ENCODE results near the gene CCL22. TPM values are rescaled to one million over a fixed set of nuclear protein-coding genes. Genes with fewer than 3 reads are reported as not detected.

Gene CCL22
- total and polyA plus RNA-seq, 2 donors (not counting 3 experiments of a cell fraction or from before 2014, with no cell fraction given), result not detected

DNA sequence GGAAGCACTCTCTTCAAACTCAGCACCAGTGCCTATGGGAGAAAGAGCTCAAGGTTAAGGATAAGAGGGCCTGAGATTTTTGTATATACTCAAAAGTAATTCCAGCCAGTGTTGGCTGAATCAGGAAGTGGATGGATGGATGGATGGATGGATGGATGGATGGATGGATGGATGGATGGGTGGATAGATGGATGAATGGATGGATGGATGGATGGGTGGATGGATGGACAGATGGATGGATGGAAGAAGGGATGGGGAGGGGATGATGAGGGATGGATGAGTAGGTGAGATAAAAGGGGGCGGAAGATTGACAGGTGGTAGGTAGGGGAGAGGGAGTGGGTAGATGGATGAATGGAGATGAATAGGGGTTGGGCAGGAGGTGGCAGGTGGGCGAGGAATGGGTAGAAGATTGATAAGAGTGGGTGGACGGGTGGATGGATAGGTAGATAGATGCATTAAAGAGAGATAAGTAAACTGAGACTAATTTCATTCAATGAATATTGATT, 17.8 kb downstream of the CCL22 start:
- Histone ChIP-seq H3K36me3 (ENCODE audit: control insufficient read depth in 2 of 2, extremely low read depth in 1 of 2, insufficient read depth in 2 of 2, low read length in 2 of 2) (no peaks in the 10 kb centered on the region), H3K27ac (ENCODE audit: insufficient read depth, low read depth, low read length) (no peak overlapping the region), H3K9me3 (replicated peaks; ENCODE audit: control insufficient read depth, insufficient read depth, low read length) (no peaks in the 10 kb centered on the region), H3K9ac (replicated peaks; ENCODE audit: extremely low read depth, insufficient read depth, low read length) (no peak overlapping the region), H2AFZ (ENCODE audit: low read depth, low read length) (no peak overlapping the region), H3K4me3 (replicated peaks in 1 of 3; ENCODE audit: insufficient read depth in 1 of 3, low read depth in 1 of 3, low read length in 3 of 3) (no peak overlapping the region), H4K20me1 (replicated peaks; ENCODE audit: control insufficient read depth, extremely low read depth, insufficient read depth, low read length) (no peaks in the 10 kb centered on the region), H3K9me1 (replicated peaks; ENCODE audit: control insufficient read depth, extremely low read depth, insufficient read depth, low read length) (no peaks in the 10 kb centered on the region), H3K79me2 (ENCODE audit: control insufficient read depth, insufficient read depth, low read length) (no peaks in the 10 kb centered on the region), H3K4me1 (ENCODE audit: control insufficient read depth, extremely low read depth, insufficient read depth, low read length) (peaks cover 11% of the 10 kb centered on the region), H3K27me3 (ENCODE audit: control insufficient read depth in 2 of 2, insufficient read depth in 2 of 2, low read length in 2 of 2) (peaks cover 4% of the 10 kb centered on the region in 2 experiments), H3K4me2 (ENCODE audit: insufficient read depth, low read length) (no peak overlapping the region)
- TF ChIP-seq JUN (IDR thresholded peaks at IDR 0.05; ENCODE audit: borderline replicate concordance, insufficient read depth, insufficient read length, low read depth), result no peak
- TF ChIP-seq, protein P1, sequence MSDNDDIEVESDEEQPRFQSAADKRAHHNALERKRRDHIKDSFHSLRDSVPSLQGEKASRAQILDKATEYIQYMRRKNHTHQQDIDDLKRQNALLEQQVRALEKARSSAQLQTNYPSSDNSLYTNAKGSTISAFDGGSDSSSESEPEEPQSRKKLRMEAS (IDR thresholded peaks at IDR 0.05; ENCODE audit: insufficient read depth, insufficient read length), result no peak
- no peak for TF ChIP-seq GATA2 (IDR thresholded peaks at IDR 0.05; ENCODE audit: insufficient read depth, insufficient read length, low read depth, low read length)
- TF ChIP-seq FOS (IDR thresholded peaks at IDR 0.05; ENCODE audit: borderline replicate concordance, insufficient read depth, low read length), result no peak
- TF ChIP-seq EZH2 (IDR thresholded peaks at IDR 0.05; ENCODE audit: borderline replicate concordance, low read depth, low read length, severe bottlenecking), result no peak
- TF ChIP-seq POLR2A (IDR thresholded peaks at IDR 0.05; ENCODE audit: low read depth, low read length), result no peak
- TF ChIP-seq POLR2AphosphoS5 (IDR thresholded peaks at IDR 0.05; ENCODE audit: insufficient read depth, low read depth, low read length), result no peak
- TF ChIP-seq, protein P2, sequence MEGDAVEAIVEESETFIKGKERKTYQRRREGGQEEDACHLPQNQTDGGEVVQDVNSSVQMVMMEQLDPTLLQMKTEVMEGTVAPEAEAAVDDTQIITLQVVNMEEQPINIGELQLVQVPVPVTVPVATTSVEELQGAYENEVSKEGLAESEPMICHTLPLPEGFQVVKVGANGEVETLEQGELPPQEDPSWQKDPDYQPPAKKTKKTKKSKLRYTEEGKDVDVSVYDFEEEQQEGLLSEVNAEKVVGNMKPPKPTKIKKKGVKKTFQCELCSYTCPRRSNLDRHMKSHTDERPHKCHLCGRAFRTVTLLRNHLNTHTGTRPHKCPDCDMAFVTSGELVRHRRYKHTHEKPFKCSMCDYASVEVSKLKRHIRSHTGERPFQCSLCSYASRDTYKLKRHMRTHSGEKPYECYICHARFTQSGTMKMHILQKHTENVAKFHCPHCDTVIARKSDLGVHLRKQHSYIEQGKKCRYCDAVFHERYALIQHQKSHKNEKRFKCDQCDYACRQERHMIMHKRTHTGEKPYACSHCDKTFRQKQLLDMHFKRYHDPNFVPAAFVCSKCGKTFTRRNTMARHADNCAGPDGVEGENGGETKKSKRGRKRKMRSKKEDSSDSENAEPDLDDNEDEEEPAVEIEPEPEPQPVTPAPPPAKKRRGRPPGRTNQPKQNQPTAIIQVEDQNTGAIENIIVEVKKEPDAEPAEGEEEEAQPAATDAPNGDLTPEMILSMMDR (IDR thresholded peaks at IDR 0.05; ENCODE audit: extremely low read depth in 1 of 2, insufficient read depth in 1 of 2, low read depth in 1 of 2, low read length in 2 of 2), result no peak
- TF ChIP-seq MYC (IDR thresholded peaks at IDR 0.05; ENCODE audit: low read depth, low read length), result no peak
- dilution Hi-C loops (cut with MboI; ENCODE audit: extremely low pct_ligation_motif_present, low sequenced_read_pairs), result no loop called here
- intact Hi-C loops (cut with micrococcal nuclease), result no loop called here
- no TSS peak for BruUV-seq (replicated peaks)
- DNase-seq (ENCODE audit: low read depth, low spot score) (no peak), FAIRE-seq (no peak)
- CTCF ChIA-PET, result no interaction called here
- POLR2A ChIA-PET, result no interaction called here
